A549 (cell line): ENCODE data around the gene CAMTA1. TPM values are rescaled to one million over a fixed set of nuclear protein-coding genes. Genes with fewer than 3 reads are reported as not detected.

Source experiments
- ATAC-seq, 2 experiments: fragments of 200-7000 bp in 1 of 2; fragments of >200 bp in 1 of 2; cut with Nextera tagmentation in 1 of 2; cut with Tn5 transposase in 1 of 2; 3 replicates each; pipeline versions ENCODE4 v1.8.0 to v1.9.1; 2018 to 2020; ENCODE audit warnings: mild to moderate bottlenecking in 1 of 2, moderate library complexity in 1 of 2
- CTCF ChIA-PET: fragments of 300-600 bp; sonication (Branson Sonifier 250); formaldehyde crosslinking; extraction: SDS; loops from one replicate; lab custom pipeline; 2021; ENCODE audit warnings: antibody characterized with exemption, inconsistent platforms; lab: Yijun Ruan, JAX
- POLR2A ChIA-PET: fragments of 350-600 bp; formaldehyde crosslinking; extraction: SDS; loops from one replicate; lab custom pipeline; 2021; ENCODE audit warnings: antibody characterized with exemption, inconsistent platforms; lab: Yijun Ruan, JAX
- DNase-seq, 2 experiments: peaks; one replicate each; pipeline versions ENCODE4 v3.0.0 to v3.0.0-alpha.2; 2011 to 2016; ENCODE audit warnings: low read depth in 1 of 2, low spot score in 1 of 2
- FAIRE-seq: peaks from 2 replicates; lab custom pipeline; 2011; peaks lifted over from hg19 to GRCh38; lab: Jason Lieb, UNC
- H3K27ac ChIP-seq, 2 experiments: fragments of >200 bp; sonication (Bioruptor Twin); formaldehyde crosslinking; 3 replicates each; pipeline ENCODE4 v1.5.1; 2016 to 2017
- H3K4me1 ChIP-seq: fragments of >200 bp; sonication (Bioruptor Twin); formaldehyde crosslinking; 3 replicates; pipeline ENCODE4 v1.6.1; 2016
- H3K4me2 ChIP-seq: fragments of >200 bp; sonication (Bioruptor Twin); formaldehyde crosslinking; 3 replicates; pipeline ENCODE4 v1.6.1; 2016
- H3K4me3 ChIP-seq: fragments of >200 bp; sonication (Bioruptor Twin); formaldehyde crosslinking; 3 replicates; pipeline ENCODE4 v1.5.1; 2016
- H3K9me3 ChIP-seq: fragments of >200 bp; sonication (Bioruptor Twin); formaldehyde crosslinking; 3 replicates; pipeline ENCODE4 v1.6.1; 2016
- ATOH8 ChIP-seq: fragments of 250-450 bp; sonication (Bioruptor Pico); IDR thresholded peaks from 2 replicates; pipeline ENCODE4 v1.5.0; 2020; ENCODE audit warnings: low read depth, mild to moderate bottlenecking, moderate library complexity
- BCL3 ChIP-seq: fragments of >200 bp; sonication (Bioruptor Twin); formaldehyde crosslinking; IDR thresholded peaks from 3 replicates; pipeline ENCODE4 v1.6.1; 2016
- CHD2 ChIP-seq: fragments of 150-350 bp; IDR thresholded peaks from 2 replicates; pipeline ENCODE4 v1.6.1; 2014; ENCODE audit warnings: low read length; ENCODE audit not compliant: partially characterized antibody
- ESRRA ChIP-seq: fragments of 150-350 bp; IDR thresholded peaks from 2 replicates; pipeline ENCODE4 v1.6.1; 2014; ENCODE audit warnings: mild to moderate bottlenecking, low read length, borderline replicate concordance
- FOSL2 ChIP-seq, 2 experiments: fragments of 450-650 bp in 1 of 2; fragments of >200 bp in 1 of 2; sonication (Bioruptor Twin) in 1 of 2; formaldehyde crosslinking; IDR thresholded peaks; 2 replicates each; pipeline versions ENCODE4 v1.5.0 to v1.6.1; 2016 to 2020; ENCODE audit warnings: mild to moderate bottlenecking in 1 of 2, moderate library complexity in 1 of 2
- HEYL ChIP-seq: fragments of 250-450 bp; sonication (Bioruptor Pico); IDR thresholded peaks from 2 replicates; pipeline ENCODE4 v1.8.0; 2021; ENCODE audit warnings: mild to moderate bottlenecking, moderate library complexity
- HOXB5 ChIP-seq: fragments of 250-450 bp; sonication (Bioruptor Pico); IDR thresholded peaks from 2 replicates; pipeline ENCODE4 v1.5.0; 2020; ENCODE audit warnings: mild to moderate bottlenecking, moderate library complexity
- MAFK ChIP-seq: fragments of 450-650 bp; IDR thresholded peaks from 2 replicates; pipeline ENCODE4 v1.6.1; 2014; ENCODE audit not compliant: partially characterized antibody
- MAZ ChIP-seq: fragments of 150-350 bp; IDR thresholded peaks from 2 replicates; pipeline ENCODE4 v1.6.1; 2014; ENCODE audit warnings: antibody characterized with exemption, low read depth, low read length, borderline replicate concordance
- POLR2AphosphoS2 ChIP-seq: conservative IDR thresholded peaks from 2 replicates; pipeline ENCODE4 v1.6.1; 2012; ENCODE audit warnings: low read length, improper control_type of control experiment, inconsistent platforms
- RAD21 ChIP-seq, 2 experiments: fragments of >200 bp in 1 of 2; sonication (Bioruptor Twin) in 1 of 2; formaldehyde crosslinking in 1 of 2; IDR thresholded peaks in 1 of 2; conservative IDR thresholded peaks in 1 of 2; 2 replicates in 1 of 2; 3 replicates in 1 of 2; pipeline ENCODE4 v1.6.1; 2012 to 2018; ENCODE audit warnings: inconsistent platforms in 1 of 2
- TFCP2L1 ChIP-seq: fragments of 250-450 bp; sonication (Bioruptor Pico); IDR thresholded peaks from 2 replicates; pipeline ENCODE4 v1.5.0; 2021; ENCODE audit warnings: mild to moderate bottlenecking
- USF2 ChIP-seq: fragments of 450-650 bp; IDR thresholded peaks from 2 replicates; pipeline ENCODE4 v1.6.1; 2014; ENCODE audit warnings: antibody characterized with exemption
- WGBS: methylation state at CpG from one replicate; pipeline ENCODE4 v1.1.6; 2017; ENCODE audit errors: missing lambda C conversion rate; 5-methylcytosine and 5-hydroxymethylcytosine counted together
- polyA plus RNA-seq, 4 experiments: library from polyadenylated mRNA; depleted of rRNA in 3 of 4; stranded (reverse); fragments of >200 nt; fragmentation: RNase III in 1 of 4; extraction: RNeasy Plus Mini Kit Qiagen cat#74134 plus additional on column Dnase treatment in 1 of 4; gene quantifications; 2 replicates in 3 of 4; 3 replicates in 1 of 4; pipeline ENCODE4 v1.2.3, GENCODE V29; 2011 to 2017
- TF ChIP-seq, protein P1 (sequence below): fragments of 200-600 bp; sonication (generic); IDR thresholded peaks from 2 replicates; pipeline ENCODE4 v1.6.1; 2016; ENCODE audit warnings: antibody characterized with exemption, mild to moderate bottlenecking, moderate library complexity
- TF ChIP-seq, protein P2 (sequence below): fragments of 250-450 bp; sonication (Bioruptor Pico); IDR thresholded peaks from 2 replicates; pipeline ENCODE4 v1.5.0; 2021; ENCODE audit warnings: mild to moderate bottlenecking, moderate library complexity, borderline replicate concordance

CAMTA1 gene
- polyA plus RNA-seq, 2 of the 4 experiments (the other 2 are of a cell fraction), result 58.8 to 75.0 TPM

GRCh38 chr1:7178741-7179140, 393.5 kb downstream of the CAMTA1 start:
- ATAC-seq (no peak), FAIRE-seq (no peak)

DNA sequence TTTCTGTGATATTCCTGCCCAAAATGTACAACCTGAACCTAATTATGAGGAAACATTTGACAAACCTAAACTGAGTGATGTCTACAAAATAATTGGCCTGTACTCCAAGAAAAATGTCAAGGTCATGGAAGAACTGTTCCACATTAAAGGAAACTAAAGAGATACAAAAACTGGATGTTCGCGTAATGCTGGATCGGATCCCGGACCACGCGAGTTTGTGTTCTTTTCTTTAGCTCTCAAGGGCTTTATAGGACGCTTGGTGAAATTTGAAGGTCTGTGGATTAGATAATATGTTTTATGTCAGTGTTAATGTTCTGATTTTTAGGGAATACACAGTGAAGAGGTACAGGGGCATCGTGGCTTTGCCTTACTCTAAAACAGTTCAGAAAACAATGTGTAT, 400.5 kb downstream of the CAMTA1 start:
- FAIRE-seq (no peak), ATAC-seq (no peak), DNase-seq (no peak)
- Histone ChIP-seq H3K9me3 (peaks cover 10% of the 10 kb centered on the region), H3K4me3 (no peak overlapping the region), H3K4me2 (no peak overlapping the region), H3K27ac (no peak overlapping the region), H3K4me1 (no peaks in the 10 kb centered on the region)
- CTCF ChIA-PET, result interaction anchor here (0.8 kb wide), 1 partner anchor 32 kb away, joined by 3 read pairs; no protein-coding TSS in a partner anchor
- no peak for TF ChIP-seq BCL3
- TF ChIP-seq MAFK, result no peak
- 87% methylated on average over 8 of the region's 8 CpGs for WGBS
- POLR2A ChIA-PET, result no interaction called here

More at GRCh38 chr1:7178741-7179140, 393.5 kb downstream of the CAMTA1 start:
- TF ChIP-seq, protein P1, sequence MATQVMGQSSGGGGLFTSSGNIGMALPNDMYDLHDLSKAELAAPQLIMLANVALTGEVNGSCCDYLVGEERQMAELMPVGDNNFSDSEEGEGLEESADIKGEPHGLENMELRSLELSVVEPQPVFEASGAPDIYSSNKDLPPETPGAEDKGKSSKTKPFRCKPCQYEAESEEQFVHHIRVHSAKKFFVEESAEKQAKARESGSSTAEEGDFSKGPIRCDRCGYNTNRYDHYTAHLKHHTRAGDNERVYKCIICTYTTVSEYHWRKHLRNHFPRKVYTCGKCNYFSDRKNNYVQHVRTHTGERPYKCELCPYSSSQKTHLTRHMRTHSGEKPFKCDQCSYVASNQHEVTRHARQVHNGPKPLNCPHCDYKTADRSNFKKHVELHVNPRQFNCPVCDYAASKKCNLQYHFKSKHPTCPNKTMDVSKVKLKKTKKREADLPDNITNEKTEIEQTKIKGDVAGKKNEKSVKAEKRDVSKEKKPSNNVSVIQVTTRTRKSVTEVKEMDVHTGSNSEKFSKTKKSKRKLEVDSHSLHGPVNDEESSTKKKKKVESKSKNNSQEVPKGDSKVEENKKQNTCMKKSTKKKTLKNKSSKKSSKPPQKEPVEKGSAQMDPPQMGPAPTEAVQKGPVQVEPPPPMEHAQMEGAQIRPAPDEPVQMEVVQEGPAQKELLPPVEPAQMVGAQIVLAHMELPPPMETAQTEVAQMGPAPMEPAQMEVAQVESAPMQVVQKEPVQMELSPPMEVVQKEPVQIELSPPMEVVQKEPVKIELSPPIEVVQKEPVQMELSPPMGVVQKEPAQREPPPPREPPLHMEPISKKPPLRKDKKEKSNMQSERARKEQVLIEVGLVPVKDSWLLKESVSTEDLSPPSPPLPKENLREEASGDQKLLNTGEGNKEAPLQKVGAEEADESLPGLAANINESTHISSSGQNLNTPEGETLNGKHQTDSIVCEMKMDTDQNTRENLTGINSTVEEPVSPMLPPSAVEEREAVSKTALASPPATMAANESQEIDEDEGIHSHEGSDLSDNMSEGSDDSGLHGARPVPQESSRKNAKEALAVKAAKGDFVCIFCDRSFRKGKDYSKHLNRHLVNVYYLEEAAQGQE, result peak; percentile 17; the same call in 1 of the 2 replicates
- TF ChIP-seq HEYL (no peak), TFCP2L1 (CRISPR knock-in tag) (no peak), POLR2AphosphoS2 (no peak), HOXB5 (CRISPR knock-in tag) (no peak)
- TF ChIP-seq, all 56 proteins: peak for 1
- CTCF ChIA-PET, result no interaction called here
- no peak overlapping the region for H3K4me3 ChIP-seq
- H3K27ac ChIP-seq, result no peak overlapping the region
- POLR2A ChIA-PET, result no interaction called here
- 61% methylated on average over 3 of the region's 3 CpGs for WGBS
- H3K9me3 ChIP-seq, result peaks cover 21% of the 10 kb centered on the region
- no peaks in the 10 kb centered on the region for H3K4me1 ChIP-seq
- H3K4me2 ChIP-seq, result no peak overlapping the region
- DNase-seq, result no peak

DNA sequence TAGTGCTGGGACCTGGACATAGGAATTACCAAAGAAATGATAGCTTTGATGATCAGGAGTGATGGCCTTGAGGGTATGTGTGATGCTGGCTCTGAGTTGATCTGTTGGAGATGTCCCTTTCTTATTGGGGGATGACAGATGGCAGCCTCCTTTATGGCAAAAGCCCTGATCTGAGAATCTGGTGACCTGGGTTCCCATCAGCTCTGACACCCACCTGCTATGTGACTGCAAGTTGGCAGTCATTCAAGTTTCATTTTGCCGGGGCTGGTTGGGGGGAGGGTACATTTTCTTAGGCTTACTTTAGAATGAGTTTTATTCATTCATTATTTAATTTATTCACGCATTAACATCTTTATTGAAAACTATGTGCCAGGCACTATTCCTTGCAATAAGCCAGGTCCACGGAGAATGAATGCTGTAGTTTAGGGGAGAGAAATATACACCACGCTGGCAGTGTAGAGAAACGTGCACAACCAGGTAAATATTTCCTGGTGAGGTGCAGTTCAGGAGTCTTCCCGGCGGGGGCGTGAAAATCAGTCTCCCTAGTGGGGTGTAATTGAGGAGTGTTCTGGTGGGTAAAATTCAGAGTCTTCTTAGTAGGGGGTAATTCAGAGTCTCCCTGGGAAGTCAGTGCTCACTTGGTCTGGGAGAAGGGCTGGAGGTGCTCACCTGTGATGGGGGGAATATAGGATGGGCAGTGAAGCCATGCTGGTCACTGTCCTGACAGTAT, 401.3 kb downstream of the CAMTA1 start:
- Histone ChIP-seq H3K4me1 (no peaks in the 10 kb centered on the region), H3K9me3 (peaks cover 2% of the 10 kb centered on the region; the same call in 1 of the 3 replicates), H3K4me2 (no peak overlapping the region), H3K27ac (no peak overlapping the region), H3K4me3 (no peak overlapping the region)
- POLR2A ChIA-PET, result no interaction called here
- FAIRE-seq (no peak), ATAC-seq (no peak), DNase-seq (no peak)
- TF ChIP-seq RAD21 (conservative IDR thresholded peaks at IDR 0.05 in 1 of 2, IDR thresholded peaks at IDR 0.05 in 1 of 2) (no peak), MAZ (no peak), ATOH8 (CRISPR knock-in tag) (no peak), USF2 (no peak), FOSL2 (IDR thresholded peaks at IDR 0.05) (no peak), FOSL2 (CRISPR knock-in tag; IDR thresholded peaks at IDR 0.05) (no peak), ESRRA (no peak), CHD2 (no peak)
- TF ChIP-seq, protein P2, sequence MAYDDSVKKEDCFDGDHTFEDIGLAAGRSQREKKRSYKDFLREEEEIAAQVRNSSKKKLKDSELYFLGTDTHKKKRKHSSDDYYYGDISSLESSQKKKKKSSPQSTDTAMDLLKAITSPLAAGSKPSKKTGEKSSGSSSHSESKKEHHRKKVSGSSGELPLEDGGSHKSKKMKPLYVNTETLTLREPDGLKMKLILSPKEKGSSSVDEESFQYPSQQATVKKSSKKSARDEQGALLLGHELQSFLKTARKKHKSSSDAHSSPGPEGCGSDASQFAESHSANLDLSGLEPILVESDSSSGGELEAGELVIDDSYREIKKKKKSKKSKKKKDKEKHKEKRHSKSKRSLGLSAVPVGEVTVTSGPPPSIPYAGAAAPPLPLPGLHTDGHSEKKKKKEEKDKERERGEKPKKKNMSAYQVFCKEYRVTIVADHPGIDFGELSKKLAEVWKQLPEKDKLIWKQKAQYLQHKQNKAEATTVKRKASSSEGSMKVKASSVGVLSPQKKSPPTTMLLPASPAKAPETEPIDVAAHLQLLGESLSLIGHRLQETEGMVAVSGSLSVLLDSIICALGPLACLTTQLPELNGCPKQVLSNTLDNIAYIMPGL (CRISPR knock-in tag), result no peak
- CTCF ChIA-PET, result interaction anchor here (0.8 kb wide), 1 partner anchor 31 kb away, joined by 3 read pairs; no protein-coding TSS in a partner anchor
- WGBS, result 75% methylated on average over 8 of the region's 8 CpGs
